ENCODE data around the gene CPNE7.
A peak's percentile ranks its signal among the peaks of the same experiment; 100 is the strongest.
"Not testable (repeated sequence)": the region's sequence is repeated elsewhere in the genome, so short reads cannot be mapped to it uniquely, and the experiment has no call there.

The CPNE7 gene

GRCh38 chr16:89584768-89585549 lies 9.4 kb downstream of the CPNE7 start:
- no peak for DNase-seq

DNA sequence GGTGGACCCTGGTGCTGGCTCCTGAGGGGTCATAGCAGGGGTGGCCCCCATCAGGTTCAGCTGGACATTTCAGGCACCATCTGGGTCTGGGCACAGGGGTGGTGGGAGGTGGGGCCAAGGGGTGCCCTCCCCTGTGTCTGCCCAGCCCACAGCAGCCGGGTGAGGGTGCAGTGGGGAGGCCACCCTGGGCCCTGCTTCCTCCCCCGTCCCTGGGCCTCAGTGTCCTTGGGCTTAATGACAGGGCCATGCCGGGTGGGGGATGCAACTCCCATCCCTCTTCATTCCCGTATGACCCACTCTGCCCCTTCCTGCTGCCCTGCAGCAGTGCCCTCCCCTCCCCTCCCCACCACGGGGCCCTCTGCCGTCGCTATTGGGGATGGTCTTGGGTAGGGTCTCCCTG lies 10.7 kb downstream of the CPNE7 start:
- DNase-seq, result no peak

GRCh38 chr16:89586853-89587252 lies 11.3 kb downstream of the CPNE7 start:
- DNase-seq, result no peak

DNA sequence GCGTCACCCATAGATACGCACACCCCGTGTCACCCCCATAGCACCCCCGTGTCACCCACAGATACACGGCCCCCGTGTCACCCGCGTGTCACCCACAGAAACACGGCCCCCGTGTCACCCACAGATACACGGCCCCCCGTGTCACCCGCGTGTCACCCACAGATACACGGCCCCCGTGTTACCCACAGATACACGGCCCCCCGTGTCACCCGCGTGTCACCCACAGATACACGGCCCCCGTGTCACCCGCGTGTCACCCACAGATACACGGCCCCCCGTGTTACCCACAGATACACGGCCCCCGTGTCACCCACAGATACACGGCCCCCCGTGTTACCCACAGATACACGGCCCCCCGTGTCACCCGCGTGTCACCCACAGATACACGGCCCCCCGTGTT lies 12.1 kb downstream of the CPNE7 start:
- not testable (repeated sequence) for DNase-seq

GRCh38 chr16:89588413-89589109 lies 13.0 kb downstream of the CPNE7 start:
- DNase-seq, result no peak

DNA sequence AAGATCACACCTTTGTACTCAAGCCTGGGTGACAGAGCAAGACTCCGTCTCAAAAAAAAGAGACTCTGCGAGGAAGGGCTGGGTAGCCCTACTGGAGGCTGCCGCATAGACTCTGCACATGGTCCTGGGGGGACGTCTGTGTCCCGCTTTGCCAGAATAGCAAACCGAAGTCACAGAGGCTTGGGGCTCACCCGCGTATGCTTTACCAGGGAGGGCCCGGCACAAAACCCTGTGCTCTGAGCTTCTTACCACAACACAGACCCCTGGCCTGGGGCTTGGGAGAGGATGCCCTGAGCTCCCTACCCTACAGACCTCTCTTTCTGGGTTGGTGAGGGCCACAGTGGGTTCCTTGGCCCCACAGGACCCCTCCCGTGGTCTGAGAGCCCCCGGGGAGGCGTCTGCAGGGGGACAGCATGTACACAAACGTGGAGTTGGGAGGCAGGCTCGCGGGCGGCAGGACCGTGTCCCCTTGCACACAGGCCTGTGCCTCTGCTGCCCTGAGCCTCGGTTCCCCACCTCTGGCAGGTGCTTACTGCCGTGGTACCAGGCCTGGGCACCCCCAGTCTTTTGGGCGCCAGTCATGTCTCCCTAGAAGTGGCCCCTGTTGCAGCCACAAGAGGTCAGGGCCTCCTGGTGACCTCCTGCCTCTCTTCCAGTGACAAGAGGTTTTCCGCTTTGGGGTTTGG lies 13.8 kb downstream of the CPNE7 start:
- no peak for DNase-seq

DNA sequence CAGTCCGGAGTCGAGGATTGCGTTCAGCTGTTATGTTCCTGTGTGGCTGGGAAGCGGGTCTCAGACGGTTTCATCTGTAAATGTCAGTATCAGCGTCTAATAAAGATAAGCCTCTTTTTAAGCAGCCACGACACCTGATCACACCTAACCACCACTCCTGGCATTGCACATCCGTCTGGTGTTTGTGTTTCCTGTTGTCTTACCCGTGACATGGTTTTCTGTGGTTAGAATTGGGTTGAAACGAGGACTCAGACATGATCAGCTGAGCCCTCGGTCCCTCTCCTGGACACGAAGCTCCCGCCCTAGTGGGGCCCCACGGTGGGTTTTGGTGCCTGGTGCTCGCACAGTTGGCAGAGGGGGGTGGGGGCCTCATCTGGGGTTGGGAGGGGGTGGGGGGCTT lies 18.3 kb downstream of the CPNE7 start:
- no peak for DNase-seq

DNA sequence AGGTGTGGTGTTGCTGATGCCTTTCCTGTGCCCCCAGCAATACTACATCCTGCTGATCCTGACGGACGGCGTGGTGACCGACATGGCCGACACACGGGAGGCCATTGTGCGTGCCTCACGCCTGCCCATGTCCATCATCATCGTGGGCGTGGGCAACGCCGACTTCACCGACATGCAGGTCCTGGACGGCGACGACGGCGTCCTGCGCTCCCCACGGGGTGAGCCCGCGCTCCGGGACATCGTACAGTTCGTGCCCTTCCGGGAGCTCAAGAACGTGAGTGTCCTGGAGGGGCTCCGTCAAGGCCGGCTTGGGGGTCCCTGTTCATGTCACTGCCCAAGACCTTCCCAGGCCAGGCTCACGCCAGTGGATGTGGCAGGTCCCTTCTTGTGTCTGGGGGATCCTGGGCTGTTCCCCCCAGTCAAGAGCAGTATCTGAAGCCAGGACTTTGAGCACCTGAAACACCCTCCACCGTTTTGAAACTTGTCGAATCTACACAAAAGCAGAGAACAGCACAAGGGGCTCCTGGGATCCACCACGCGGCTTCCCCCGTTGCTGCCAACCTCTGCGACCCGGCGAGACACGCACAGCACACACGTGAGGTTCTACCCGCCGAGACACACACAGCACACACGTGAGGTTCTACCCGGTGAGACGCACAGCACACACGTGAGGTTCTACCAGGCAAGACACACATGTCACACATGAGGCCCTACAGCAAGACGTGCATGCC lies 19.9 kb downstream of the CPNE7 start:
- DNase-seq, result no peak

GRCh38 chr16:89596061-89596689 lies 20.6 kb downstream of the CPNE7 start:
- no peak for DNase-seq

DNA sequence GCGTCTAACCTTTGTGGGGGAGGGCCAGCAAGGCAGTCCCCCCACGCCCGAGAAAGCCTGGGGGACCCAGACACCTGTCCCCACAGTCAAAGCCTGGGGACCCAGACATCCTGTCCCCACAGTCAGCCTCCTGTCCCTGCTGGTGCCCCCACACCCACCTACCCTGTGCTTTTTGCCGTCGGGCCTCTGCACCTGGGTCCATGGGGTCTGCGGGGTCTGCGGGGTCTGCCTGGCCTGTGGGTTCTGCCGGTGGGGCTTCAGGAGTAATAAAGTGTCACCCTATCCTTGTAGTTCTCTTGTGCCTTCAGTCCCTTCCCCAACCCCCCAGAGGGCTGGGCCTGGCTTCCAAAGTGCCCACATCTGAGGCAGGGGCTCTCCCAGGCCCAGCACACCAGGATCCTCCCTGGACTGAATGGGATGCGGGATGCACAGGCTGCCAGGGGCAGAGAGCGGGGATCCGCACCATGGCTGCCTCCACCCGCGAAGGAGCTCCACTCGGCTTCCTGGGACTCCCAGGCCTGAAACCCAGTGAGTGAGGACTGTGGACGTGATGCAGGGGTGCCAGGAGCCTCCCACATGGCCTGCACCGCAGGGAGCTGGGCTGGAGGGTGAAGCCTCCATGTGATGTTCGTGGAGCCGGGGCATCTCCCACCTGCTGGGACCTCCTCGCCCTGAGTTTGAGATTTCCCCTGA lies 21.5 kb downstream of the CPNE7 start:
- DNase-seq, result no peak

- no peak for DNase-seq
Observed at GRCh38 chr16:89598199-89598598, 22.6 kb downstream of the CPNE7 start.

DNA sequence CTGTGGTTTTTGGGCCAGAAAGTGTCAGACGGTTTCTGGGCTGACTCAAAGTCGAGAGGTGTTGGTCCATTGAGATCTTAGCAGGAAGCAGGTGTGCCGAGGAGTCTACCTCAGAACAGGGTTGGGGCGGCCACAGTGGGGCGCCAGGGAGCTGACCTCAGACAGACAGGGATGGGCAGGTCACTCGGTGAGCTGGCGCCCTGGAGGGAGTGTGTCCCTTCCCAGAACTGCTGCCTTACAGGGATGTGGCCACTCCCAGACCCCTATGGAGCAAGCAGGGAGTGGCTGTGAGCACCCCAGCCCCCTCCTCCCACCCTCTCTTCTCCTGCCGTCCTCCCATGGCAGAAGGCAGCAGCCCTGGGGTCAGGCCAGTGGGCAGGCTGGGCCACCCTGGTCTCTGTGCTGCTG lies 23.9 kb downstream of the CPNE7 start:
- peak in 1 of 2 donors; percentile 34 for DNase-seq

GRCh38 chr16:89599902-89600301 lies 24.3 kb downstream of the CPNE7 start:
- DNase-seq, result no peak

- no peak for DNase-seq
Observed at GRCh38 chr16:89600427-89600826, 24.9 kb downstream of the CPNE7 start.

DNA sequence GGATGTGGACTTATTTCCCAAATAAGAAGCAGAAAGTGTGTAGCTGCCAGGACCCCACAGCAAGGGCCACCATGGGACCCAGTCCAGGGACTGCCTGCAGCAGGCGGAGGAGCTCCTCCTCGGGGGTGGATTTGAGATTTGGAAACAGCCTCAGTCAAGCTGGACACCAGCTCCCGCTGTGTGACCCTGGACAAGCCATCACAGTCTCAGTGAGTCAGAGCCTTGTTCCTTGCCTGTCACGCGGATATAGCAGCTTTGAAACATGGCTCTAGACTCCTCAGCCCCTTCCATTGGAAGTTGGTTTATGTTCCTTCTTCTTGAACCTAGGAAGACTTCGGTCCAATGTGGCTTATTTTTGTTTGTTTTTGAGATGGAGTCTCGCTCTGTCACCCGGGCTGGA lies 25.4 kb downstream of the CPNE7 start:
- no peak for DNase-seq

GRCh38 chr16:89601906-89602272 lies 26.3 kb downstream of the CPNE7 start:
- no peak for DNase-seq

DNA sequence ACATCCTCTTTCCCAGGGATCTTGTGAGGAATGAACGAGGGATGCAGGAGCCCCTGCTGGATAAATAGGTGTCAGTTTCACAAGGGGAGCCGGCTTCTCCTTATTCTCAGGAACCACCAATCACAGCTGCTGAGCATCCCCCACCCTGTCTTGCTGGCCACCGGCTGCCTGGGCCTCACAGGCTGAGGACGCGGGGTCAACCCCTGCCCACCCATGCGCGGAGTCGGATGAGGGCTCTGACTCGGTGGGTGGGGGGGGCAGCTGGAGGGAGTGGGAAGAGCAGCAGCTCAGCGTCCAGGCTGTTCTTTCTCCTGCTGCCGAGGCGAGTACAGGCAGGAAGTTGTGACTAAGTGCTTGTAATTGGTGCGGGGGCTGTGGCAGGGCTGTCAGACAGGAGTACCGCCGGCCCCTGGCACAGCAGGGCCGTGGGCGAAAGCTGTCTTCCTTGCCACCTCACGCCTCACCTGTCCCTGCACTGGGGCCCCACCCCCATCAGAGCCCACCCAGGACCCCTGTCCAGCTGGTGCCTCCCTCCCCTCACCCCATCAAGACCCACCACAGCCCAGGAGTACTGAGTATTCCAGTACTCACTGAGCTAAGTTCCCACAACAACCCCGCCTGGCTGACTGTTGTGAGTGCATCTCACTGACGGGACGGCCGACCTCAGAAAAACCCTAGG lies 26.9 kb downstream of the CPNE7 start:
- peak; percentile 51 to 55 for DNase-seq

- no peak for DNase-seq
Observed at GRCh38 chr16:89602952-89603590, 27.5 kb downstream of the CPNE7 start.

GRCh38 chr16:89604764-89605163 lies 29.2 kb downstream of the CPNE7 start:
- DNase-seq, result no peak

DNA sequence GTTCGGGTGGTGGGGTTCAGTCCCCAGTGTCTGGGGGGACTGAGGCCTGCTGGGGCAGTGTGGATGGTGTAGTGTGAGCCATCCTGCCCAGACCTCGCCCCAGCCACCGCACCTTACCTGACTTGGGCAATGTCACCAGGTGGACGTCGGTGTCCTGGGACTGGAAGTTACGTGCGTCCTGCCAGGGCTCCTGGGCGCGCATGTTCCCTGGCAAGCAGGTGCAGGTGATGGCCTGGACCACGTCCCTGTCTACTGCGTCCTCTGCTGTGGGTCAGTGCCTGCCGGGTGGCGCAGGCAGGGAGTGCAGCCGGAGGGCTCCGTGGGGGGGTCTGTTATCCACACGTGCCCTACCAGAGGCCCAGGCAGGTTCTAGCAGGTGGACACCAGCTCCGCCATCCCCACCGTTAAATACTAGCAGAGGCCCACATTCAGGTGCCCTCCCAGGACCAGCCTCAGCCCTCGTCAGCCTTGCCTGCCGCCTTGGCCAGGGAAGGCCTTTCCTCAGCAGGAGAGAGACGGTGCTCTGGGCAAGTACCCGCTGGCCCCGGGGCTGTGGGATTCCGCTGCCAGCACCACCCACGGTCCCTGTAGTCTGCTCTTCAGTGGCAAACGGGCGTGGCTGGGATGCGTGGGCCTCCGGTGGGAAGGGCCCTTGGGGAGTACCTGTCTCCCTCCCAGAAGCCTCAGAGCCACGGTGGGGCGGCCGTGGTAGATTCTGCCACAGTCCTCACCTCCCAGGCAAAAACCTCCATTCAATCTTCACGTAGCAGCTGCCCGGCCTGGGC lies 29.8 kb downstream of the CPNE7 start:
- no peak for DNase-seq
